ENCODE measurements around the gene NOTCH3.

The NOTCH3 gene

DNA sequence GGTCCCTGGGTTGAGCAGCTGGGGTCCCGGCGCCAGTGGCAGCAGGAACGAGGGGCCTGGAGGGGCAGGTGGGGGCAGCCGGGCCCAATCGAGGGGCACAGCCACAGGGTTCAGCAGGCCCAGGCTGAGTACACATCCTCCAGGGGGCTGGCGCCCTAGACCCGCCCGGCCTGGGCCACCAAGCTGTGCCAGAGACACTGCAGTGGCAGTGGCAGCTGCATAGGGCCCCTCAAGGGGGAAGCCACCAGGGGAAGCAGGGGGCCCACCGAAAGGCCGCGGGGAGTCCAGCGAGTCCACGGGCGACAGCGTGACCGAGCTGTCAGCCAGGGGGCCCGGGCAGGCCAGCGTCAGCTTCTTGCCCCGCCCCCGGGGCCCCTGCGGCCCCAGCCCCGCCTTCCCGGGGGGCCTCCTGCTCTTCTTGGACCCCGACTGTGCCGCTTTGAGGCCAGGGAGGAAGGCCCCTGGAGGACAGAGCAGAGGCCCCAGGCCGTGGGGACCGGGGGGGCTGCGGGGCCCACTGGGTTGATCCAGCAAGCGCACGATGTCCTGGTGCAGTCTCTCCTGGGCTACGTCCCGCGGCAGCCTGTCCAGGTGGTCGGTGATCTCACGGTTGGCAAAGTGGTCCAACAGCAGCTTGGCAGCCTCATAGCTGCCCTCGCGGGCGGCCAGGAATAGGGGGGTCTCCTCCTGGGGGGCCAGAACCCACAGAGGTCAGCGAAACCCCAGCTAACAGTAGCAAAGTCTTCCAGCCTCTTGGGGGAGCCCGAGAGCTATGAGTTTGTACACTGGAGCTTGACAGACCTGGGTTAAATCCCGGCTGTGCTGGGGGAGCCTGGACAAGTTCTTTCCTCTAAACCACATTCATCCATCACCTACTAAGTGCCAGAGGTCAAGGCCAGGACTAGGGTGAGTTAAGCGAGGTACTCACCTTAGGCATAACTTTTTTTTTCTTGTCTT is 39.5 kb downstream of the NOTCH3 start:
- peak; percentile 61 for DNase-seq (ENCODE audit: low spot score)

DNA sequence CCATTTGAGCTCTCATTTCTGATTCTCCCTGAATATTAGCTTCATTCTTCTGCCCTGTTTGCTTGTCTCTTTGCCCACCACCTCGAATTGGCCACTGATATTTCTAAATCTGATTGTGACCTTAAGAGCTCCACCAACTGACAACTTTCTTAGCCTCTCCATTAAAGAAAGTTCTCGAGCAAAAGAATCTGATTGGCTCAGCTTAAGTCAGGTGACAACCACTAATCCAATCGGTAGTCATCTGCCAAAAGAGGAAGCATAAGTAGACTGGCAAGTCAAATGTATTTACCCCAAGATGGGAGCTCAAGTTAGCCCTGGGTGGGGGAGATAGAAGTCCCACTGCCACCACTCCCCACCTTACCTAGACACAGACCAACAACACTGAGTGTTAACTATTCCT is 41.5 kb downstream of the NOTCH3 start:
- DNase-seq (ENCODE audit: low spot score): no peak

DNA sequence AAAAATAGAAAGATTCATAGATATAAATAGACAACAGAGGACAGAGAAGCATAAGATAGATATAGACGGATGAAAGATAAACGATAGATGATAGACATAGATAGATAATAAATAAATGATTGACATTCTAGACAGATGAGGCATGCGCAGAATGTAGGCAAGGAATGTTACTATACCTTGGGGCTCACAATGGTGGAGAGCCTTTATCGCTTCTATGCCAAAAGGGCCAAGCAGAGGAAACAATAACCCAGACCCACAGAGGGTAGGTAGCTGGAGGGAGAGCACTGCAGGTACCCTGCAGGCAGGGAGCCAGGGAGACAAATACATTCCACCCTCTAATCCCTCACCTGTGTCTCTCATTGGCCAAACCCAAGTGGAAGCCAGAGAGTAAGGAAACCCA is 44.4 kb downstream of the NOTCH3 start:
- DNase-seq (ENCODE audit: low spot score): no peak

DNA sequence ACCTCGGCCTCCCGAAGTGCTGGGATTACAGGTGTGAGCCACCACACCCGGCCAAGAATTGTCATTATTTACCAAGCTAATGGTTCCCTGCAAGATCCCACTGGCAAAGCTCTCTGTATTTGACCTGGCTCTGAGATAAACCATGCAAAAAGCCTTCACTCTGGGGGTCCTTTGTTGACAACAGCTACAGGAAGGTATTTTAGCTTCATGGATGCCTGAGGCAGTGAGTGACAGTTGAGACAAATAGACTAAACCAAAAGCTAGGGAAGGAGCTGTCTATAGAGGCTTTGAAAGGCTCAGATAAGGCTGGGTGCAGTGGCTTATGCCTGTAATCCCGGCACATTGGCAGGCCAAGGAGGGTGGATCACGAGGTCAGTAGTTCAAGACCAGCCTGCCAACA is 45.5 kb downstream of the NOTCH3 start:
- DNase-seq (ENCODE audit: low spot score): no peak

DNA sequence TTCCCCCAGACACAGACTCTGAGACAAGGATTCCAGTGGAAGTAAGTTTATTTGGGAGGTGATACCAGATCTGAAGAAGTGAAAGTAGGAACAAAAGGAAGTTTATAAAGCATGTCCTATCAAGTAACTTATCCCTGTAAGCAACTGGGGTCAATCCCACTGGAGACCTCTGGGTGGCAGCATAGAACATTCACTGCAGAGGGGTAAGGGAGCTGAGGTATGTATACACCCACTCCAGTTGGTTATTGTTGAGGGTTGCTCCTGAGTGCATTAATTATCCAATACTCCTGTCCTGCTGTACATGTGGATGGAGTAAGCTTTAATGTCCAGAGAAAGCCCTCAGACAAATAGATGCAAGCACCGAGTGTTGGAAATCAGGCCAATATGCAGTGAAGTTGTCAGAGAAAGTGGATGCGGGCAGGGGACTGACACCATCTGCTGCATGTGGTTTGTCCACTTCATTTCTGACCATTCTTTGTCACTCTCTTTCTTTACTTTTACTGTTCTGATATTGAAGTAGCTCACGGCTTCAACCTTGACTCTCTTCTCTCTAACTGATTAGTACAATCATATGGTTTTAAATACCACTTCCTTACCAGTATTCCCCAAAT is 46.7 kb downstream of the NOTCH3 start:
- peak; percentile 52 for DNase-seq (ENCODE audit: low spot score)

DNA sequence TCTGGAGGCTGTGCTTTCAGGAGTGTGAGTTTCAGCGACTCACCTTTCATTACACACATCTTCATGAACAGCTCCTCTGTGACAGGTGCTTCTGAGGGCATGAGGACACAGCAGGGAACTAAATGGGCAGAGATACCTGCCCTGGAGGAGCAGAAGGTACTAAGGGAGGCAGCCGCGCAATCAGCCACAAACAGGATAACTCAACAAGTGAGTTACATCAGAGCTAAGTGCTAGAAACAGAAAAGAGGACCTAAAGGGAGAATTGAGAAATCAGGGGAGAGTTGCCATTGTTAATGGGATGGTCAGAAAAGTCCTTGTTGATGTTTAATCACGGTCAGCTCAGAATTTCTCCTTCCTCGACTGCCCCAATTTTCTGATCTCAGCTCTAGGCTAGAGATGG is 51.1 kb downstream of the NOTCH3 start:
- no peak for DNase-seq (ENCODE audit: low spot score)

DNA sequence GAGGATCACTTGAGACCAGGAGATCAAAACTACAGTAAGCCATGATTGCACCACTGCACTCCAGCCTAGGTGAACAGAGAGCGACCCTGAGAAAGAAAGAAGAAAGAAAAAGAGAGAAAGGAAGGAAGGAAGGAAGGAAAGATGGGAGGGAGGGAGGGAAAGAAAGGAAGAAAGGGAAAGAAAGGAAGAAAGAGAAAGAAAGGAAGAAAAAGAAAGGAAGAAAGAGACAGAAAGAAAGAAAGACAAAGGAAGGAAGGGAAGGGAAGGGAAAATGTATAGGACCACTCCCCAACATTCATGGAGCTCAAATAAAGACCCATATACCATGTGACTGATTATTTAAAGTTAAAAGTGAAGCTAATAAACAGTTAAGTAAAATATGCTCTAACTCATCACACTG is 53.7 kb downstream of the NOTCH3 start:
- no peak for DNase-seq (ENCODE audit: low spot score)

DNA sequence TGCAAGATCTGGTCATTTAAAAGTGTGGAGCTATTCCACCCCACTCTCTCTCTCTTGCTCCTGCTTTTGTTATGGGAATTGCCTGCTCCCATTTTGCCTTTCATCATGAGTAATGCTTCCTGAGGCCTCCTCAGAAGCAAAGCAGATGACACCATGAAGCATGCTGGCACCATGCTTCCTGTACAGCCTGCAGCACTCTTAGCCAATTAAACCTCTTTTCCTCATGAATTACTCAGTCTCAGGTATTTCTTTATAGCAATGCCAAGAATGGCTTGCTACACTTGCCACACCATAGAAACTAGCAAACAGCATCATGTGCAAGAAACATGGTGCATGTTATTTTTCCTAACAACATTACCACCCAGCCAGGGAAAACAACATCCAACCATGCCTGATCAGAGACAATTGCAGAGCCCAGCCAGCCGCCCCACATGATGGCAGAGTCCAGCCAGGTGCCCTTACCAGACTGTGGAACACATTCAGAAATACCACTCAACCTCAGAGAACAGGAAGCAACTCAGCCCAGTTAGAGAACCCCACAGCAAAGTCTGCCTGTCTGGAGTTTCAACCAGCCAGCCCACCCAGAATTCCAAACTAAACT is 56.6 kb downstream of the NOTCH3 start:
- DNase-seq (ENCODE audit: low spot score): no peak

DNA sequence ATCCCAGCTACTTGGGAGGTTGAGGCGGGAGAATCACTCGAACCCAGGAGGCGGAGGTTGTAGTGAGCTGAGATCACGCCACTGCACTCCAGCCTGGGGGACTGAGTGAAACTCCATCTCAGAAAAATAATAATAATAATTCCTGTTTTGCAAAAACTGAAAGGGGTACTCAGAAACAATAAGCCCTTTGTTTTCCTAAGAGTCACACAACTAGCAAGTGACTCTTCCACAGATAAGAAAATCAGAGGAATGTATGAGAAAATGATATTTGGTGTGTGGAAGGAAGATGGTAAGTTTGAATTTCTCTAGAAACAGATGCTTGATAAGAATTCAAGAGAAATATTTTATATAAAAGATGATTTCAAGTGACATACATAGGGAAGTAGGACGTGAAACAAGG is 58.5 kb downstream of the NOTCH3 start:
- DNase-seq (ENCODE audit: low spot score): no peak

DNA sequence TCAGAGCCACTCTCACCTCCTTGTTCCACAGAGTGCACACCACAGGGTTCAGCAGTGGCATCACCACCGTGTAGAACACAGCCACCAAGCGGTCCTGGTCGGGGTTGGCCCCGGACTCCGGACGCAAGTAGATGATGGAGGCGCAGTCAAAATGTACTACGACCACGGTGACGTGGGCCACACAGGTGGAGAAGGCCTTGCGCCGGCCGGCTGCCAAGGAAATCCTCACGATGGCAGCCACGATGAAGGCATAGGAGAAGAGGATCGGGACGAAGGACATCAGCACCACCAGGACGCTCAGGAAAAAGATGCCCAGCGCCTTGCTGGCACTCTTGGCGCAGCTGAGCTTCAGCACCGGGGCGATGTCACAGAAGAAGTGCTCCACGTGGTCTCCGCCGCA is 59.7 kb downstream of the NOTCH3 start:
- DNase-seq (ENCODE audit: low spot score): no peak

DNA sequence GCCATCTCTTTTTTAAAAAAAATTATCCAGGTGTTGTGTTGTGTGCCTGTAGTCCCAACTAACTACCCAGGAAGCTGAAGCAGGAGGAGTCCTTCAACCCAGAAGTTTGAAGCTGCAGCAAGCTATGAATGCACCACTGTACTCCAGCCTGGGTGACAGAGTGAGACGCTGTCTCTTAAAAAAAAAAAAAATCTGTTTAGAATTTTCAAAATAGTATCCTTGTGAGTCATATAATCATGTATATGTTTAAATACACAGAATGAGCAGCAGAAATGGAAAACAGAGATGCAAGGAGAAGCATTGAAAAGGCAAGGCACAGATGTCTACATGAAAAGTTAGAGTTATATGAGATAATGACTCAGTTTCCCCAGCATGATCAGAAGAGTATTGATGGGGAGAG is 62.4 kb downstream of the NOTCH3 start:
- no peak for DNase-seq (ENCODE audit: low spot score)

DNA sequence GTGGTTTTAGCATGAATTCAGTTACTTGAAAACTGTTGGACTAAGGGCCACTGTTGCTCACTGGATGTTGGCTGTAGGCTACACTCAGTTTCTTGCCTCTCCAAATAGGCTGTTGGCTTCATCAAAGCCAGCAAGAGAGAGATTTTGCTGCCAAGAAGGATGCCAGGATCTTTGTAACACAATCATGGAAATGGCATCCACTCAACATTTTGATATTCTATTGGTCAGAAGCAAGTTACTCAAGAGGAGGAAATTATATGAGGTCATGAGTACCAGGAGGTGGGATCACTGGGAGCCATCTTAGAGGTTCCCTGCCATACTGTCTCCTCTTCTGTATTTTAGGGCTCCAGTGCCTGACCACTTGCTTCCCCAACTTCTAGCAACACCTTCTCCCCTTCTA is 63.0 kb downstream of the NOTCH3 start:
- DNase-seq (ENCODE audit: low spot score): no peak

DNA sequence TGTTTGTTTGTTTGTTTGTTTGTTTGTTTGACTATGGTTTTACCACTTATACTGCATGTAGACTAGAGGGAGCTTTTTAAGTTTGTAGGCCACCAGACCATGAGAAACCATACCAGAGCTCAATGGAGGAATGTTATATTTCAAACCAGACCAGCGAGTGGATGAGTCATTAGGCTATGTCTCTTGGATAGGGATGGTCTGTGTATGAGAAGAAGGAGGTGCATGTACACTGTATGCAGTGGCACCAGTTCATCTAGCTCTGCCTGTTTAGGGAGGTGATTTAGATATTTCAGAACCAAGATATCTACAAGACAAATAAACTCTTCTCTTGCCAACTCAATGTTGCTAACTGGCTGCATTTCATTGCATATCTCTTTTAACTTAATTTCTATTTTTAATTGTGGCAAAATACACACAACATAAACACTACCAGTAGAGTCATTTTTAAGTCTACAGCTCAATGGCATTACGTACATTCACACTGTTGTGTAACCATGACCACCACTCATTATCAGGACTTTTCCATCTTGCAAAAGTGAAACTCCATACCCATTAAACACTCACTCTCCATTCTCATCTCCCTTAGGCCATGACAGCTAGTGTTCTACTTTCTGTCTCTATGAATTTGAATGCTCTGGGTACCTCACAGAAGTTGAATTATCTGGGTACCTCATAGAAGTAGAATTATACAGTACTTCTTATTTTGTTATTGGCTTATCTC is 64.4 kb downstream of the NOTCH3 start:
- DNase-seq (ENCODE audit: low spot score): peak; percentile 76

DNA sequence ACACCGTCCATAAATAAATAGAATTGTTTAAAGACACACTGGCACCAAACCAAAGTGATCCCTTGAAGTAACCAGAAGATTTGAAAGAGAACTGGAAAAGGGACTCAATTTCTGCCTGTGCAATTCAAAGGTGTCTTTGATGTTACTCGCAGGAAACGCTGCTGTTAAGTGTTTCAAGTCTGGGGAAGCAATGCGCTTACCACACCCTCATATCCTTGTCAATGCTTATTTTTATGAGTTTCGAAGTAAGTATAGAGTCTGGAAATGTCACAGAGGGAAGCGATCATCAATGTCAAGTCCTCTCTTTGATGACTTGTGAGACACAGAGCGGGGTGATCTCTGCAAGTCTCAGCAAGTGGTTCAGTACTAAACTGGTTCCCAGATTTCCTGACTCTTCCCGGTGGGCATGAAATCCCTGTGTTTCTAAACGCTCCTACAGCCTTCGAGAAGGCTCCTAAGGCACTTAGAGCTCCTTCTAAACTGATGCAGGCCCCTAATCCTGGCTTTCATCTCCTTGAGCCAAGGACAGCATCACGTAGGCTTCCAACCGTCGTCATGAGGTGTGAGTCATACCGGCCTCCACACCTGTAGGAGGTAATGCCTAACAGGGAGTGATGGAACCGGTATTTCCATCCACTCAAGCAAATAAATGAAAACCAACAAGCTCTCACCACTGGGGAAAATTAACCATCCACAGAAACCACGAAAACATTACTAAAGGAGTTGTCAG is 70.8 kb downstream of the NOTCH3 start:
- no peak for DNase-seq (ENCODE audit: low spot score)

DNA sequence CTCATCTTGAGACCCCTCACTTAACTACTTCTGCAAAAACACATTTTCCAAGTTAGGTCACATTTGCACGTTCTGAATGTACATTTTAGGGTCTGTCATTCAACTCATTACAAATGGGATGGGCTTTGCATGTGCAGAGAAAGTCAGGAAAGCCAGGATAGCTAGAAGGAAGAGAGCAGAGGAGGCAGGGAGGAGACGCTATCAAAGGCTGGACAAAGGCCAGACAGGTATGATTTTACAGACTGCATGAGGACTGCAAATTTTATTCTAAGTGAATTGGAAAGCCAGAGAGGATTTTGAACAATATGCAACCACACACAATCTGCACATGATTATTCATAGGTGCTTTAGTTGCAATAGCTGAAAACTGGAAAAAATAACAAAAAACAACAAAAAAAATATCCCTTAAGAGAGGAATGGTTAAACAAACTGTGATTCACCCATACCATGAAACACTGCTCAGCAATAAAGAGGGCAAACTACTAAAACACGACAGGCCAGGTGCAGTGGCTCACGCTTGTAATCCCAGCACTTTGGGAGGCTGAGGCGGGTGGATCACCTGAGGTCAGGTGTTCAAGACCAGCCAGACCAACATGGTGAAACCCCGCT is 72.5 kb downstream of the NOTCH3 start:
- no peak for DNase-seq (ENCODE audit: low spot score)

DNA sequence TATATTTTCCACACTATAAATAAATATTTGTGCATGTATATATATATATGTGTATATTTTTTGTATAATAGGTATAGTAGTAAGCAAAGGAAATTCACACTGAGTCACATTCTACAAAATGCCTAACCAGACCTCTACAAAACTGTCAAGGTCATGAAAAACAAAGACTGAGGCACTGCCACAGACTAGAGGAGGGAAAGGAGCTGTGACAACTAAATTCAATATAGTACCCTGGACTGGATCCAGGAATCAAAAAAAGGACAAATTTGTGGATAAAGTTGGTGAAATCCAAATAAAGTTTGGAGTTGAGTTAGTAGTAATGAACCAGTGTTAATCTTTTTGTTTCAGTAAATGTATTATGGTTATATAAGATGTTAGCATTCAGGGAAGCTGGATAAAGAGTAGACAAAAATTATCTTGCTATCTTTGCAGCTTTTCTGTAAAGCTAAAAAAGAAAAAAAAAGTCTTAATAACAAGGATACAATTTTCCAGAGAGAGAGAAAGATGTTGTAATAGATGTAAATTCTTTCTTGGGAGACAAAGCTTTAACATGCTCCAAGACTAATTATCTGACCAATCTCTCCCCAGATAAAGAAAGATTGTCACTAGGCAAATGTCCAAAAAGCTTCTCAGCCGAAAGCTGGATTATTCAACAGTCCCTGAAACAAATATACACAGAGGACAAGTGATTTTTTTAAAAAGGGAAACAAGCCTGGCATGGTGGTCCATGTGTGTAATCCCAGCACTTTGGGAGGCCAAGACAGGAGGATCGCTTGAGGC is 74.5 kb downstream of the NOTCH3 start:
- no peak for DNase-seq (ENCODE audit: low spot score)

DNA sequence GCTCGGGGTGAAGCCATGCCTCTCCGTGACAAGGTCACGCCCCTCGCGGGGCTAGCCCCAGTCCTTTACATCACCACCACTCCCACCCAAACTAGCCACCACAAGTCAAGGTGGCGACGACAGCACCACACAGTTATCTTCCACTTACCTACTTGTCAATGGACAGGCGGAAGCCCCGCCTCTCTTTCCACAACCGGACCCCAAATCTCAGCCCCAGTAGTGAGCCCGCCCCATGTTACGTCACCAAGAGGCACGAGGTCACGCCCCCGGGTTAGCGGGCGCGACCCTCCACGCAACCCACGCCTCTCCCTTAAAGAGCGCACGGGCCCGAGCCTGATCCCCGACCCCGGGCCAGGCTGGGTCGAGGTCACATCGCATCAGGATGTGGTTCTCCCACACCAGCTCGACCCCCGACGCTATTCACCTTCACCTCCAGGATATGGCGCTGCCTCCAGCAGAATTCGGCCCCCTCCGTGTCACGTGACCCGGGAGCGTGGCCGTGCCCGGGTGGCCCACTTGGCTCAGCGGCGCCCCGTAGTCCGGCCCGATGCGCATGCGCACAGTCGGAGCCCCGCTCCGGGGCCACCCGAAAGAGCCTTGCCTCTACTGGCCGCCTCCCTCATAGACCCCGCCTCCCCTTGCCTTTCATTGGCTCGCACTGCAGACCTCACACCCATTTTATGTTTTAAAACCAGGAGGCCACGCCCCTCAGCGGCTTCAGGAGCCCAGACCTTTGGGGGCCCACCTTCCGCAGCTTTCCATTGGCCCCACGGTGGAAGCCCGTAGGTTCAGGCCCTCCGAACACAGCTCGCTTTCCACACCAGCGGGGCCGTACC is 75.3 kb downstream of the NOTCH3 start:
- peak; percentile 99 for DNase-seq (ENCODE audit: low spot score)

DNA sequence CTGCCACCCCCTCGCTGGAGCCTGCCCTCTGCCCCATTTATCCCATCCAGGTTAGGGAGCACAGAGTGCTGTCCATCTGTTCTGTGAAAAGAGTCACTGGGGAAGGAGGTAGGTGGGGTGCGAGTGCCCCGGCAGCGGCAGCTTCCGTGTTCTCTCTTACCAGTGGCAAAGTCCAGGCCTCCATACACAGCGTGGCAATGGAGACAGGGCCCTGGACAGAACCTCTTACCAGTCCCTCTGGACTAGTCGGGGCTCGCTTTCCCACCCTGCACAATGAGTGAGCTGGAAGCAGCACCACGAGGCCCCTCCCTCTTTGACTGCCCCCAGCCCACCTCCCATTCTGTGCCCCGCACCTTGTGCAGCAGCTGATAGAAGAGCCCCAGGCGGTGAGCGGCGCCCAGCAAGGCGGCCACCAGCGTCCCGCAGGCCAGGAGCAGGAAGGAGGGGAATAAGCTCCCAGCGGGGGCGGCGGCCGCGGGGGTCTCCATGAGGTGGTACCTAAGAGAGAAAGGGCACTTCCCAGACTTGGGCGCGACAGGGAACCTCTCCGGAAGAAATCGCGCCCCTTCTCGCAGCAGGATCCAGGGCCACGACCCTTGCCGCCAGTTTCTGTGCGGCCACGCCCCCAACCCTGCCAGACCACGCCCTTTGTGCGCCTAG is 76.1 kb downstream of the NOTCH3 start:
- no peak for DNase-seq (ENCODE audit: low spot score)

DNA sequence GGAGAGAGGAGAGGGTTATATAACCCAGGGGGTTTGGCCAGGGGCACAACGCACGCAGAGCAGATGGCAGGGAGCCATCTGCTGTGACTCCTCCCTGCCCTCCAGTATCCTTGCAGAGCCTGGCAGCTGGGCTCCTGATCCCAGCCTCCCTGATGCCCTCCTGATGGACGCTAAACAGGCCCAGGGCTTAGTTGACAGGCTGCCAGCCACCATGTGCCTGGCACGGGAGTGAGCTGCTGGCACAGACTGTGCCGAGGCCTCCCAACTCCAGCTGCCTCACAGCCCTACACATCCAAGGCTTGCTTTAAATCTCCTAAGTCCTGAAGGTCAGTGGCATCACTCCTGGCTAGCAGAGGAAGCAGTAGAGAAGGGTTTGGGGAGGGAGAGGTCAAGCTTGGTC is 76.9 kb downstream of the NOTCH3 start:
- DNase-seq (ENCODE audit: low spot score): no peak
